ENCODE results near the gene NXPH3. TPM values are rescaled to one million over a fixed set of nuclear protein-coding genes. Genes with fewer than 3 reads are reported as not detected.
"Not testable (repeated sequence)": the region's sequence is repeated elsewhere in the genome, so short reads cannot be mapped to it uniquely, and the experiment has no call there.

The NXPH3 gene
- total RNA-seq, 4 donors from 2014 or later, result 24.4 to 26.4 (median 25.0) TPM

- no peaks in the 10 kb centered on the region for H3K27me3 ChIP-seq
- H3K36me3 ChIP-seq, result no peaks in the 10 kb centered on the region
- TF ChIP-seq POLR2A (IDR thresholded peaks at IDR 0.05) (no peak), CTCF (IDR thresholded peaks at IDR 0.05) (peak in 1 of 4 experiments; percentile 10)
- no peak for ATAC-seq
- WGBS, 2 donors (ENCODE audit: low coverage in 1 of 2), result 67 to 69% methylated on average over 4 to 5 of the region's 5 CpGs
- peak overlapping the region; percentile 81 to 91 (median 88) for H3K27ac ChIP-seq
- no peaks in the 10 kb centered on the region for H3K9me3 ChIP-seq
- H3K4me1 ChIP-seq, result peaks cover 7 to 49% (median 11%) of the 10 kb centered on the region in 3 donors
- peak overlapping the region in 1 of 2 donors; percentile 1 for H3K4me3 ChIP-seq
These were observed 9.0 kb upstream of the NXPH3 start for GRCh38 chr17:49566668-49567071.

DNA sequence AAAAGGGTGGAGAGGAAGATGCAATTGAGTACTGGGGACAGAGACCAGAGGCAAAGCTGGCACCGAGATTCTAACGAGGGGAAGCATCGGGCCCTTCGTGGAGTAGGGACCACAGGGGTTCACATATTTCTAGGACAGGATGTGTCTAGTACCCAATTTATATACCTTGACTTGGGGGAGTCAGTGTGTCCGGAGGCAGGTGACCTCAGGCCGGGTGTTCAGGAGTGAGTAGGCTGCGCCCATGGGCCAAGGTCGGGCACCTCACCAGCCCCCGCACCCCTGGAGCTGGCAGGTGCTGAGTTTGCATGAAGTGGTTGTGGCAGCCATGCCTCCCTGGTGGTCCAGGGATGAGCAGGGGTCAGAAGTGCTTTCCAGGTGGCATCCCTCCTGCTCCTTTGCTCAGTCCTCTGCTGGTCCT, 8.6 kb upstream of the NXPH3 start:
- no peaks in the 10 kb centered on the region for H3K27me3 ChIP-seq
- no peaks in the 10 kb centered on the region for H3K36me3 ChIP-seq
- peaks cover 7 to 49% (median 11%) of the 10 kb centered on the region in 3 donors for H3K4me1 ChIP-seq
- H3K4me3 ChIP-seq, result no peak overlapping the region
- peak overlapping the region; percentile 81 to 91 (median 88) for H3K27ac ChIP-seq
- WGBS, 2 donors (ENCODE audit: low coverage in 1 of 2), result 75 to 77% methylated on average over 3 to 4 of the region's 9 CpGs
- ATAC-seq, result no peak
- H3K9me3 ChIP-seq, result no peaks in the 10 kb centered on the region
- TF ChIP-seq CTCF (IDR thresholded peaks at IDR 0.05) (no peak), EP300 (IDR thresholded peaks at IDR 0.05) (no peak), POLR2AphosphoS5 (IDR thresholded peaks at IDR 0.05) (no peak), POLR2A (IDR thresholded peaks at IDR 0.05) (no peak)

- Histone ChIP-seq H3K36me3 (no peaks in the 10 kb centered on the region), H3K4me1 (peaks cover 7 to 49% (median 11%) of the 10 kb centered on the region in 3 donors), H3K4me3 (peak overlapping the region; percentile 2 to 46), H3K27me3 (no peaks in the 10 kb centered on the region), H3K9me3 (no peaks in the 10 kb centered on the region), H3K27ac (peak overlapping the region; percentile 81 to 91 (median 88))
- peak; percentile 58 for ATAC-seq
- TF ChIP-seq EP300 (IDR thresholded peaks at IDR 0.05) (no peak), CTCF (IDR thresholded peaks at IDR 0.05) (peak; percentile 96 to 99 (median 98))
- 21 to 29% methylated on average over 2 to 19 of the region's 42 CpGs for WGBS, 2 donors (ENCODE audit: low coverage in 1 of 2)
These were observed 7.6 kb upstream of the NXPH3 start for GRCh38 chr17:49567871-49568694.

- Histone ChIP-seq H3K27ac (peak overlapping the region in 2 of 4 donors; percentile 87 to 89), H3K4me1 (peaks cover 7 to 54% (median 11%) of the 10 kb centered on the region in 3 donors)
- not testable (repeated sequence) for H3K9me3 ChIP-seq, ATAC-seq, H3K4me3 ChIP-seq, H3K27me3 ChIP-seq, H3K36me3 ChIP-seq
- WGBS, 2 donors (ENCODE audit: low coverage in 1 of 2), result 78 to 81% methylated on average over 6 to 7 of the region's 7 CpGs
These were observed 7.0 kb upstream of the NXPH3 start for GRCh38 chr17:49568695-49569047.

GRCh38 chr17:49570540-49571242, 5.0 kb upstream of the NXPH3 start:
- ATAC-seq, result no peak
- Histone ChIP-seq H3K4me1 (peaks cover 6 to 67% (median 18%) of the 10 kb centered on the region in 3 donors), H3K36me3 (no peaks in the 10 kb centered on the region), H3K9me3 (no peaks in the 10 kb centered on the region), H3K4me3 (no peak overlapping the region), H3K27ac (peak overlapping the region; percentile 19 to 84 (median 82)), H3K27me3 (no peaks in the 10 kb centered on the region)
- TF ChIP-seq POLR2A (IDR thresholded peaks at IDR 0.05), result no peak
- TF ChIP-seq EP300 (IDR thresholded peaks at IDR 0.05), result no peak
- TF ChIP-seq POLR2AphosphoS5 (IDR thresholded peaks at IDR 0.05), result no peak
- TF ChIP-seq CTCF (IDR thresholded peaks at IDR 0.05), result no peak
- WGBS, 2 donors (ENCODE audit: low coverage in 1 of 2), result 50 to 61% methylated on average over 1 to 5 of the region's 11 CpGs
